ENCODE data around the gene ADGRD1.

ADGRD1 gene

DNA sequence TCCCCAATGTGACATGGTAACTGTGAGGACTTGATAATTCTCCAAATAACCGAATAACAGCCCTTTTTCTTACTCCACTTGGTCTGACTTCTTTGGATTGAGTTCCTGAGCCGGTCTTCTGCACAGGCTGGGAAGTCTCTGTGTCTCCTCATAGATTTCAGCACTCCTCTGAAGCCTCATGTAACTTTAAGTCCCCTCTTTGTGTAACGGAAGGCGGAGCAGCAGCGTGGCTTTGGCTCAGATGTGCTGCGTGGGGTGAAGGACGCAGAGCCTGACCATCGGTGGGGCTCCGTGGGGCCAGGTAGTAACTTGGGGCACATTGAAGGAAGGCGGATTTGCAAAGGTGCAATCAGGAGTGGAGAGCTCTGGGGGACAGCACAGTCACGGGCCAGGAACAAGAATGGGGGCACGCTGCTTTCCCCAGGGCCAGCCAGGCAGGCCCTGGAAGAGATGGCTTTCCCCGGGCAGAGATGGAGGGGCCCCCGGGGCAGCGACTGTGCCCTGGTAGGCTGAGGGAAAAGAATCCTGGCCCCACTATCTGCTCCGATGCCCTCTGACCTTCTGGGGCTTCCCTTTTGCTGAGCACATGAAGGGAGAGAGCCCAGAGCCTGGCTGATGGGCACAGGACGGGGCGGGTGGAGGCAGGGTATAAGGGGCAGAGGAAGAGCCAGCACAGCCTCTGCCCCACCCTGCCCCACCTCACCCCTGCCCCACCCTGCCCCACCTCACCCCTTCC is 56.9 kb downstream of the ADGRD1 start:
- TF ChIP-seq POLR2A (IDR thresholded peaks at IDR 0.05; ENCODE audit: extremely low read depth, insufficient read length): no peak
- no peak for TF ChIP-seq MYC (IDR thresholded peaks at IDR 0.05; ENCODE audit: low read depth, low read length)
- TF ChIP-seq, protein P1, sequence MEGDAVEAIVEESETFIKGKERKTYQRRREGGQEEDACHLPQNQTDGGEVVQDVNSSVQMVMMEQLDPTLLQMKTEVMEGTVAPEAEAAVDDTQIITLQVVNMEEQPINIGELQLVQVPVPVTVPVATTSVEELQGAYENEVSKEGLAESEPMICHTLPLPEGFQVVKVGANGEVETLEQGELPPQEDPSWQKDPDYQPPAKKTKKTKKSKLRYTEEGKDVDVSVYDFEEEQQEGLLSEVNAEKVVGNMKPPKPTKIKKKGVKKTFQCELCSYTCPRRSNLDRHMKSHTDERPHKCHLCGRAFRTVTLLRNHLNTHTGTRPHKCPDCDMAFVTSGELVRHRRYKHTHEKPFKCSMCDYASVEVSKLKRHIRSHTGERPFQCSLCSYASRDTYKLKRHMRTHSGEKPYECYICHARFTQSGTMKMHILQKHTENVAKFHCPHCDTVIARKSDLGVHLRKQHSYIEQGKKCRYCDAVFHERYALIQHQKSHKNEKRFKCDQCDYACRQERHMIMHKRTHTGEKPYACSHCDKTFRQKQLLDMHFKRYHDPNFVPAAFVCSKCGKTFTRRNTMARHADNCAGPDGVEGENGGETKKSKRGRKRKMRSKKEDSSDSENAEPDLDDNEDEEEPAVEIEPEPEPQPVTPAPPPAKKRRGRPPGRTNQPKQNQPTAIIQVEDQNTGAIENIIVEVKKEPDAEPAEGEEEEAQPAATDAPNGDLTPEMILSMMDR (IDR thresholded peaks at IDR 0.05; ENCODE audit: low read depth, low read length): no peak
- TF ChIP-seq, protein P2, sequence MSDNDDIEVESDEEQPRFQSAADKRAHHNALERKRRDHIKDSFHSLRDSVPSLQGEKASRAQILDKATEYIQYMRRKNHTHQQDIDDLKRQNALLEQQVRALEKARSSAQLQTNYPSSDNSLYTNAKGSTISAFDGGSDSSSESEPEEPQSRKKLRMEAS (IDR thresholded peaks at IDR 0.05; ENCODE audit: low read depth, low read length): no peak
- H3K4me3 ChIP-seq (ENCODE audit: low read depth, low read length): no peak overlapping the region
- DNase-seq (ENCODE audit: low read depth): no peak

DNA sequence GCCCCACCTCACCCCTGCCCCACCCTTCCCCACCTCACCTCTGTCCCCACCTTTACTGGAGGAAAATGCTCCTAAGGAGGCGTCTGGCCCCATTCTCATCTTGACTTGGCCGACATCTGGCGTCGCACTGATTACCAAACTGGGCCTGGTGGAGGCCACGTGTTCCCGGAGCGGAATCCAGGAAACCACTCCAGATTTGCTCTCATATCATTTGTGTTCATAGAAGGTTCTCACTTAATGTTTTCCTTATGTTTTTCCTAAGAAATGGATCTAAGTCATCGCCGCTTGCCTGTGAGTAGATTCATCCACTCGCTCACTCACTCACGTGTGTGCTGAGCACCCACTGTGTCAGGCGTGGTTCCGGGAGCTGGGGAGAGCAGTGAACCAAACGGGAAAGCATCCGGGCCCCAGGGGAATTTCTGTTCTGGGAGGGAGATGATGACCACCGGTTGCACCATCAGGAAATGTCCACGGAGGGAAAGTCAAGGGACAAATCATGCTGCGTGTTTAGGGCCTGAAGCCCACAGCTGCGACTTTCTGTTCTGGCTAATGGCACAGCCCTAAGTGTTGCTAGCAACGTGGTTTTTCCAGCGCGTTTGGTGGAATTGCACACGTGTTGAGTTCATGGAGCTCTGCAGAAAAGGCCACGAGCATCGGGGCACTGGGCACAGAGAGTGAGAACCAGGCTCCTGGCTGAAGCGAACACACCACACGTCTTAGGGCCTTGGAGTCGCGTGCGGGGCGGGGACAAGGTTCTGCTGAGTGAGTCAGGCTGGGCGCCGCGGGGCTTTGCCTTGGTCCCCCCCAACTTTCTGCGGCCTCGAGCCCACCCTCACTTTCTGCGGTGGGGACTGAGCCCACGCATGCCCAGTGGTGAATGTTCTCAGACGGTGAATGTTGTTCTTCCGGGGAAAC is 57.7 kb downstream of the ADGRD1 start:
- DNase-seq (ENCODE audit: low read depth): no peak
- no peak overlapping the region for H3K4me3 ChIP-seq (ENCODE audit: low read depth, low read length)
- TF ChIP-seq MYC (IDR thresholded peaks at IDR 0.05; ENCODE audit: low read depth, low read length) (no peak), POLR2A (IDR thresholded peaks at IDR 0.05; ENCODE audit: extremely low read depth, insufficient read length) (no peak)
- TF ChIP-seq, protein P1 (IDR thresholded peaks at IDR 0.05; ENCODE audit: low read depth, low read length): no peak
- TF ChIP-seq, protein P2 (IDR thresholded peaks at IDR 0.05; ENCODE audit: low read depth, low read length): no peak

DNA sequence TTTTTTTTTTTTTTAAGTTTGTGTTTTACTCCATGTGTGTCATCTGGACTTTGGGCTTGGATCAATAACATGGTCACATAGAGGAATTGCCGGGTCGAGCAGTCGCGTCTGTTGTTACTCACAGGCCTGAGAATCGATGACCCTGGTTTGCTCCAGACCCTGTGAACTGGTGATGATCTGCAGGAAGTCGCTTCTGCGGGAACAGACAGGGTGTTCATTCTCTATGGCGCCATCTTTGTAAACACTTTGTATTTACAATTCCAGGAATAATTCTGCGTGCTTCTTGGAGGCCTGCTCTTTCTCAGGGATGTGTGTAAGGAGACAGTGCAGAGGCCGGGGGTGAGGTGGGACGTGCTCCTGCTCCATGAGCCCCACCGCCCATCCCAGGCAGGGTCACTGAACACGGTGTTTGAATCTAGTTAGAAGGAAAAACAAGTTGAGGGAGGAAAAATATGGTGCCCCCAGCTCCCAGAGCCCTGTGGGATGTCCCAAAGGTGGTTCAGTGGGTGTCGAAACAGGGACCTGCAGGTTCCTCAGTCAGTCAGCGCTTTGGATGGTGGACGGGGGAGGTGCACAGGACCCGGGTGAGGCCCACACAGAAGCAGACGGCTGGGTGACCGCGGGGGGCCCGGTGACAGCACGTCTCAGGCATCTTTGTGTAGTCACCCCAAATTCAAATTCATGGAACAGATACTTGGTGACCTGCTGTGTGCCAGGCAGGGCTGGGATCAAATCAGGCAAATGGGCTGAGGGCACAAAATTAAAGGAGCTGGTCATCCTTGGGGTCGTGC is 58.8 kb downstream of the ADGRD1 start:
- H3K4me3 ChIP-seq (ENCODE audit: low read depth, low read length): no peak overlapping the region
- no peak for TF ChIP-seq MYC (IDR thresholded peaks at IDR 0.05; ENCODE audit: low read depth, low read length)
- TF ChIP-seq, protein P2 (IDR thresholded peaks at IDR 0.05; ENCODE audit: low read depth, low read length): no peak
- no peak for TF ChIP-seq POLR2A (IDR thresholded peaks at IDR 0.05; ENCODE audit: extremely low read depth, insufficient read length)
- TF ChIP-seq, protein P1 (IDR thresholded peaks at IDR 0.05; ENCODE audit: low read depth, low read length): no peak
- no peak for DNase-seq (ENCODE audit: low read depth)

DNA sequence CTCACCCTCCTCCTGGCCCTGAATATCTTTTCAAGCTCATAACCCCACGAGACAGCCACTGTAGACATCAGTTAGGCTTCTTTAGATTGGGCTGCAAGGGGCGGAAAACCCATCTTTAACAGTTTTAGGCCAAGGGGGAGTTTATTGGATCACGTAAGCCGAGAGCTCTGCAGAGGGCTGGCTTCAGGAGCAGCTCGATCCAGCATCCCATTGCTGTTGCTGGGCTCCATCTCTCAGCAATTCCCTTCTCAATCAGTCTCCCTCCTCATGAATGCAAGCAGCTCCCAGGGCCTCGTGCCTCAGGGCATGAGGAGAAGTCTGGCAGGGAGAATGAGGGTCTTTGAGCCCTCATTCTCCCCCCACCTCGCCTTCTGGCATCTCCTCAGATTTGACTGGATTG is 59.4 kb downstream of the ADGRD1 start:
- no peak overlapping the region for H3K4me3 ChIP-seq (ENCODE audit: low read depth, low read length)
- no peak for DNase-seq (ENCODE audit: low read depth)
- TF ChIP-seq MYC (IDR thresholded peaks at IDR 0.05; ENCODE audit: low read depth, low read length): no peak

DNA sequence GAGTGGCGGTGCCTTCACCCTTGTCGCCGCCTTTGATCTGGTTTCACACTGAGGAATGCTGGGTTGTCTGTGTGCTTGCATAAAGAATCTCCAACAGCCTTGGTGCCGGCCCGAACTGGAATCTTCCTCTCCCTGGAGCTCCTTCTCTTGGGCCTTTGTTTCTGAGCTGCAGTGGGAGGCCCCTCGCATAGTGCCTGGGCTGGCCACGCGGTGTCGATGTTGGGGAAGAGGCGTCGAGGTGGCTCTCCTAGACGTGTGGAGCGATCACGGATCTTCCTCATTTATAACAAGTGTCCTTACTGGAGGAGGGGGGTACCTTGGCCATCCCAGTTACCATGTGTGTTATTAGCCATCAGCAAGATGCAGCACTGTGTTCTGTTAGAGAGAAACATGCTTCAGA is 60.6 kb downstream of the ADGRD1 start:
- TF ChIP-seq MYC (IDR thresholded peaks at IDR 0.05; ENCODE audit: low read depth, low read length) (no peak), POLR2A (IDR thresholded peaks at IDR 0.05; ENCODE audit: extremely low read depth, insufficient read length) (no peak)
- TF ChIP-seq, protein P1 (IDR thresholded peaks at IDR 0.05; ENCODE audit: low read depth, low read length): no peak
- TF ChIP-seq, protein P2 (IDR thresholded peaks at IDR 0.05; ENCODE audit: low read depth, low read length): no peak
- H3K4me3 ChIP-seq (ENCODE audit: low read depth, low read length): no peak overlapping the region
- no peak for DNase-seq (ENCODE audit: low read depth)

All from NB4 (cell line).